Uterus (tissue), 2 donors: ENCODE results near the gene NAGPA.

ENCODE experiments used
- POLR2A ChIP-seq, 2 donors: fragments of 450-650 bp; IDR thresholded peaks; one replicate each; pipeline ENCODE4 v1.6.1; 2016; ENCODE audit warnings: antibody characterized with exemption in 2 of 2, mild to moderate bottlenecking in 1 of 2, moderate library complexity in 1 of 2
- TF ChIP-seq, protein P1 (sequence below), 4 experiments: fragments of 200-600 bp in 2 of 4; fragments of 450-650 bp in 2 of 4; sonication (generic) in 2 of 4; IDR thresholded peaks; one replicate each; pipeline ENCODE4 v1.5.1; 2016 to 2019; ENCODE audit warnings: antibody characterized with exemption in 4 of 4, mild to moderate bottlenecking in 2 of 4, moderate library complexity in 1 of 4

DNA sequence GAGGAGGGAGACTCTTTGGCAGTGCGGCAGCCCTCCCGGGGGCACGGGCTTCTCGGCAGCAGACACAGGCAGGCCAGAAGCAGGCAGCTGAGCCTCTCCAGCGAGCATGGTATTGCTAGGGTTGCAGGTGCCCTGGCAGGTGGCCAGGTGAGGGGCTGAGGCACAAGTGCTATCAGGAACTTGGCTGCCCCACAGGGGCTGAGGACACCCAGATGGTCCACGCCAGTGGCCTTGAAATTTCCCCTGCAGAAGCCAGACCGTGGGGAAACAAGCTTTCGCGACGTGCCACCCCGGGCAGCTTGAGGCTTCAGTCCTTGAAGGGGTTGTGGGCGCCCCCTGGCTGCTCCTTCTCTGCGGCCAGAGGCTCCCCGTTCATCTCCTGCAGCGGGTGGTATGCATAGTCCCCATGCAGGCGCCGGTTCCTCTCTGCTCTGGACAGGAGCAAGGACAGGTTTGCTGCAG, 8.5 kb downstream of the NAGPA start:
- TF ChIP-seq, protein P1, sequence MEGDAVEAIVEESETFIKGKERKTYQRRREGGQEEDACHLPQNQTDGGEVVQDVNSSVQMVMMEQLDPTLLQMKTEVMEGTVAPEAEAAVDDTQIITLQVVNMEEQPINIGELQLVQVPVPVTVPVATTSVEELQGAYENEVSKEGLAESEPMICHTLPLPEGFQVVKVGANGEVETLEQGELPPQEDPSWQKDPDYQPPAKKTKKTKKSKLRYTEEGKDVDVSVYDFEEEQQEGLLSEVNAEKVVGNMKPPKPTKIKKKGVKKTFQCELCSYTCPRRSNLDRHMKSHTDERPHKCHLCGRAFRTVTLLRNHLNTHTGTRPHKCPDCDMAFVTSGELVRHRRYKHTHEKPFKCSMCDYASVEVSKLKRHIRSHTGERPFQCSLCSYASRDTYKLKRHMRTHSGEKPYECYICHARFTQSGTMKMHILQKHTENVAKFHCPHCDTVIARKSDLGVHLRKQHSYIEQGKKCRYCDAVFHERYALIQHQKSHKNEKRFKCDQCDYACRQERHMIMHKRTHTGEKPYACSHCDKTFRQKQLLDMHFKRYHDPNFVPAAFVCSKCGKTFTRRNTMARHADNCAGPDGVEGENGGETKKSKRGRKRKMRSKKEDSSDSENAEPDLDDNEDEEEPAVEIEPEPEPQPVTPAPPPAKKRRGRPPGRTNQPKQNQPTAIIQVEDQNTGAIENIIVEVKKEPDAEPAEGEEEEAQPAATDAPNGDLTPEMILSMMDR (IDR thresholded peaks at IDR 0.05), result no peak
- TF ChIP-seq POLR2A (IDR thresholded peaks at IDR 0.05), result no peak
